HL-60 (cell line): ENCODE results near the gene DPP4.

Experiments used
- DNase-seq, 2 experiments: peaks; one replicate each; pipeline ENCODE4 v3.0.0-alpha.2; 2010 to 2020; ENCODE audit warnings: low read depth in 1 of 2, low spot score in 1 of 2
- H3K27ac ChIP-seq: fragments of 250-450 bp; sonication (Bioruptor Pico); replicated peaks from 2 replicates; pipeline ENCODE4 v1.5.1; 2020; ENCODE audit warnings: mild to moderate bottlenecking, moderate library complexity
- H3K27me3 ChIP-seq: fragments of 250-450 bp; sonication (Bioruptor Pico); 2 replicates; pipeline ENCODE4 v1.5.1; 2021; ENCODE audit warnings: mild to moderate bottlenecking, moderate library complexity; ENCODE audit not compliant: insufficient read depth, poor library complexity, severe bottlenecking
- H3K4me3 ChIP-seq: replicated peaks from 2 replicates; pipeline ENCODE4 v1.5.1; 2011; ENCODE audit warnings: mild to moderate bottlenecking, control low read depth, low read length; ENCODE audit not compliant: insufficient read depth
- GABPA ChIP-seq: IDR thresholded peaks from 2 replicates; pipeline ENCODE4 v1.6.1; 2012; ENCODE audit warnings: low read depth
- POLR2AphosphoS5 ChIP-seq: IDR thresholded peaks from 2 replicates; pipeline ENCODE4 v1.6.1; 2012; ENCODE audit warnings: low read depth
- SPI1 ChIP-seq: IDR thresholded peaks from 2 replicates; pipeline ENCODE4 v1.6.1; 2012; ENCODE audit warnings: low read depth, mild to moderate bottlenecking, borderline replicate concordance
- TF ChIP-seq, protein P1 (sequence below): IDR thresholded peaks from one replicate; pipeline ENCODE4 v1.5.1; 2011; ENCODE audit warnings: low read length, control low read depth, inconsistent platforms; ENCODE audit not compliant: insufficient read depth
- TF ChIP-seq, protein P2 (sequence below): IDR thresholded peaks from 2 replicates; pipeline ENCODE4 v1.6.1; 2012; ENCODE audit warnings: low read depth; ENCODE audit not compliant: insufficient replicate concordance

Gene DPP4

DNA sequence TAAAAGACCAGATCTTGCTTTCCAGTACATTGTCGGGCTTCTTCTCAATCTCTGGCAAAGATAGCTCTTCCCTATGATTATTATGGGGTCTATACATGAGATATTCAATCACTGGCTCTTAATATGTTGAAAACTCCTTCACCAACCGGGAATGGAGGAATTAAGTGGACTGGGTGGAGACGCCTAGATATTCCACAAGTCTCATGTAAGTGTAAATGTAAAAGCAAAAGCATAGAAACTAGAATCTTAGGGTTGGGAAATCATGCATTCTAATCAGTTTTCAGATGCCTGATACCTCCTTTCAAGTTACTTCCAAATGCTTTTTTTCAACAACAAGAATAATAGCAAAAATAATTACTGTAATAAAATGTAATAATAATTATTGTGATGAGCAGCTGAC, 38.0 kb downstream of the DPP4 start:
- no peak for DNase-seq
- H3K4me3 ChIP-seq = no peak overlapping the region
- peaks cover 3% of the 10 kb centered on the region for H3K27me3 ChIP-seq
- TF ChIP-seq GABPA = no peak
- TF ChIP-seq, protein P1, sequence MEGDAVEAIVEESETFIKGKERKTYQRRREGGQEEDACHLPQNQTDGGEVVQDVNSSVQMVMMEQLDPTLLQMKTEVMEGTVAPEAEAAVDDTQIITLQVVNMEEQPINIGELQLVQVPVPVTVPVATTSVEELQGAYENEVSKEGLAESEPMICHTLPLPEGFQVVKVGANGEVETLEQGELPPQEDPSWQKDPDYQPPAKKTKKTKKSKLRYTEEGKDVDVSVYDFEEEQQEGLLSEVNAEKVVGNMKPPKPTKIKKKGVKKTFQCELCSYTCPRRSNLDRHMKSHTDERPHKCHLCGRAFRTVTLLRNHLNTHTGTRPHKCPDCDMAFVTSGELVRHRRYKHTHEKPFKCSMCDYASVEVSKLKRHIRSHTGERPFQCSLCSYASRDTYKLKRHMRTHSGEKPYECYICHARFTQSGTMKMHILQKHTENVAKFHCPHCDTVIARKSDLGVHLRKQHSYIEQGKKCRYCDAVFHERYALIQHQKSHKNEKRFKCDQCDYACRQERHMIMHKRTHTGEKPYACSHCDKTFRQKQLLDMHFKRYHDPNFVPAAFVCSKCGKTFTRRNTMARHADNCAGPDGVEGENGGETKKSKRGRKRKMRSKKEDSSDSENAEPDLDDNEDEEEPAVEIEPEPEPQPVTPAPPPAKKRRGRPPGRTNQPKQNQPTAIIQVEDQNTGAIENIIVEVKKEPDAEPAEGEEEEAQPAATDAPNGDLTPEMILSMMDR = no peak
- no peak for TF ChIP-seq POLR2AphosphoS5
- TF ChIP-seq, protein P2, sequence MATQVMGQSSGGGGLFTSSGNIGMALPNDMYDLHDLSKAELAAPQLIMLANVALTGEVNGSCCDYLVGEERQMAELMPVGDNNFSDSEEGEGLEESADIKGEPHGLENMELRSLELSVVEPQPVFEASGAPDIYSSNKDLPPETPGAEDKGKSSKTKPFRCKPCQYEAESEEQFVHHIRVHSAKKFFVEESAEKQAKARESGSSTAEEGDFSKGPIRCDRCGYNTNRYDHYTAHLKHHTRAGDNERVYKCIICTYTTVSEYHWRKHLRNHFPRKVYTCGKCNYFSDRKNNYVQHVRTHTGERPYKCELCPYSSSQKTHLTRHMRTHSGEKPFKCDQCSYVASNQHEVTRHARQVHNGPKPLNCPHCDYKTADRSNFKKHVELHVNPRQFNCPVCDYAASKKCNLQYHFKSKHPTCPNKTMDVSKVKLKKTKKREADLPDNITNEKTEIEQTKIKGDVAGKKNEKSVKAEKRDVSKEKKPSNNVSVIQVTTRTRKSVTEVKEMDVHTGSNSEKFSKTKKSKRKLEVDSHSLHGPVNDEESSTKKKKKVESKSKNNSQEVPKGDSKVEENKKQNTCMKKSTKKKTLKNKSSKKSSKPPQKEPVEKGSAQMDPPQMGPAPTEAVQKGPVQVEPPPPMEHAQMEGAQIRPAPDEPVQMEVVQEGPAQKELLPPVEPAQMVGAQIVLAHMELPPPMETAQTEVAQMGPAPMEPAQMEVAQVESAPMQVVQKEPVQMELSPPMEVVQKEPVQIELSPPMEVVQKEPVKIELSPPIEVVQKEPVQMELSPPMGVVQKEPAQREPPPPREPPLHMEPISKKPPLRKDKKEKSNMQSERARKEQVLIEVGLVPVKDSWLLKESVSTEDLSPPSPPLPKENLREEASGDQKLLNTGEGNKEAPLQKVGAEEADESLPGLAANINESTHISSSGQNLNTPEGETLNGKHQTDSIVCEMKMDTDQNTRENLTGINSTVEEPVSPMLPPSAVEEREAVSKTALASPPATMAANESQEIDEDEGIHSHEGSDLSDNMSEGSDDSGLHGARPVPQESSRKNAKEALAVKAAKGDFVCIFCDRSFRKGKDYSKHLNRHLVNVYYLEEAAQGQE = no peak
- no peak for TF ChIP-seq SPI1
- no peak overlapping the region for H3K27ac ChIP-seq

DNA sequence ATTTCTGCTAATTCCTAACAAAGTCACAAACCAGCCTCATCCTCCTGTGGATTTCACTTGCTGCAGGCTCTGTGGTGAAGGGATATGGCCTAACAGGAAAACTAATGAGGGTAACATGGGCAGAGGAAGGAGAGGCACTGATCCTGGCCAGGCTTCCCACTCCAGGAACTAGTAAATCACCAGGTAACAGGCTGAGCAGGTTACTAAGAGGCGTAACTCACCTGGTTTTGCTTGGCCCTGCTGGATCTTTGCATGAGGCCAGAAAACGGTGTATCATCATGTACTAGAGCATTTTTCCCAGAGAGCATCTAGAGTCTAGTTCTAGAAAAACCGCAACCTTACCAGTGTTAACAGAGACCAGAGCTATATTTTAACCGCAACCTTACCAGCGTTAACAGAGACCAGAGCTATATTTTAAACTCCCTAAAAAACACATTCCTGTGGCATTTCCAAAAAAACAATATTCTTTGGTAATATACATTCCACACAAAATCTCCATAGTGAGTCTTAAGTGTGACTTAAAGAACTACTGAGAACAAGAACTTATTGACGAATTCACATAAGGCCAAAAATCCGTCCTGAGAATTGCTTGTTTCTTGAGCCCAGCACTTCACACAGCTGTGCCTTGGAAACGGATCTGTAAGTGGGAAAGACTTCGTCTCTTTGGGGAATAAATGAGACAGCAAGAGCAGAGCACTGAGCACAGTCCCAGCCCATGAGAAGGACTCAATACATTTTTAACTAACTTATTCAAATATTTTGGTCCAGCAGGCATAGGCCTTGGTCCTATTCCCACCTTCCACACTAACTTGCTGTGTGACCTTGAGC, 43.4 kb downstream of the DPP4 start:
- TF ChIP-seq, protein P2 = no peak
- TF ChIP-seq POLR2AphosphoS5 = no peak
- no peak for TF ChIP-seq SPI1
- TF ChIP-seq, protein P1 = no peak
- no peak for TF ChIP-seq GABPA
- no peak overlapping the region for H3K4me3 ChIP-seq
- no peak overlapping the region for H3K27ac ChIP-seq
- H3K27me3 ChIP-seq = peaks cover 2% of the 10 kb centered on the region
- DNase-seq = no peak

GRCh38 chr2:162029287-162029901, 44.6 kb downstream of the DPP4 start:
- no peak overlapping the region for H3K4me3 ChIP-seq
- H3K27me3 ChIP-seq = peaks cover 2% of the 10 kb centered on the region
- H3K27ac ChIP-seq = no peak overlapping the region
- no peak for DNase-seq
- TF ChIP-seq SPI1 (no peak), GABPA (no peak)
- TF ChIP-seq, protein P1 = no peak
